ENCODE results near the gene SOST.

Gene SOST

GRCh38 chr17:43707184-43707583 lies 51.4 kb downstream of the SOST start:
- no peak for DNase-seq (ENCODE audit: low read depth in 2 of 2)

- no peak for DNase-seq (ENCODE audit: low read depth in 2 of 2)
Measured at GRCh38 chr17:43706235-43706634, 52.4 kb downstream of the SOST start.
